ENCODE measurements around the gene OR2F1.

DNA sequence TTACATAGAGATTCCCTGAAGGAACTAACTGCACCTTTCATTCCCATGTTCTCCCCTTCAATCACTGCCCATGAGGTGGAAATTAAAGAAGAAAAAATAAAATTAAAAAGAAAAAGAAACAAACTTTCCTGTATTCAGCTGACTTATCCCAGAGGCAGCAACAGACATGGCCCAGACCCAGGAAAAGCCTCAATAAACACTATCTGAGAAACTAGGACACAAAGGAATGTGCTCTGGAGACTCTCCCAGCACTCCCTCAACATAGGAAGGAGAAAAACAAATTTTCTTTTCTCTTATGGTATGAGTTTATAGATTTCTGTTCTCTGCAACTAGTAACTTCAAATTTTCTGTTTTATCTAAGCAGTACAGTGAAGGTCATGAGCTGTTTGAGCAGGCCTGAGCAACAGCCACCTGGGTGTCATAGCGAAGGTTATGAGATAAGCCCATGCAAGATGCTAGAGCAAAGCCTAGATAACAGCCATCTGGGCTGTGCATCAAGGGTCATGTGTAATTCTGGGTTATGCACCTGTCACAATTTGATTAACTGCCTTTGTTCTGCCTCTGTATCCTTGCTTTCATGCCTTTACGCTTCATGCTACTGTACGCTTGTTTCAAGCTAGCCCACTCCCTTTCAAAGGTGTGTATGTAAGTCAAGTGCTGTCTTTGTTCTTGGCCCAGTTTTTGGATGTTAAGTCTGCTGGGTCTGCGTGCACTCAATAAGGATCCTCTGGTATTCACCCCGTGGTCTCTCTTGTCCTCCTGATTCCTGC, 34.5 kb downstream of the OR2F1 start:
- TF ChIP-seq CTCF (conservative IDR thresholded peaks at IDR 0.05): no peak
- no peak for TF ChIP-seq ZFX (IDR thresholded peaks at IDR 0.05)

Data from C4-2B (cell line).